ENCODE data around the gene SLC39A13.

The SLC39A13 gene

DNA sequence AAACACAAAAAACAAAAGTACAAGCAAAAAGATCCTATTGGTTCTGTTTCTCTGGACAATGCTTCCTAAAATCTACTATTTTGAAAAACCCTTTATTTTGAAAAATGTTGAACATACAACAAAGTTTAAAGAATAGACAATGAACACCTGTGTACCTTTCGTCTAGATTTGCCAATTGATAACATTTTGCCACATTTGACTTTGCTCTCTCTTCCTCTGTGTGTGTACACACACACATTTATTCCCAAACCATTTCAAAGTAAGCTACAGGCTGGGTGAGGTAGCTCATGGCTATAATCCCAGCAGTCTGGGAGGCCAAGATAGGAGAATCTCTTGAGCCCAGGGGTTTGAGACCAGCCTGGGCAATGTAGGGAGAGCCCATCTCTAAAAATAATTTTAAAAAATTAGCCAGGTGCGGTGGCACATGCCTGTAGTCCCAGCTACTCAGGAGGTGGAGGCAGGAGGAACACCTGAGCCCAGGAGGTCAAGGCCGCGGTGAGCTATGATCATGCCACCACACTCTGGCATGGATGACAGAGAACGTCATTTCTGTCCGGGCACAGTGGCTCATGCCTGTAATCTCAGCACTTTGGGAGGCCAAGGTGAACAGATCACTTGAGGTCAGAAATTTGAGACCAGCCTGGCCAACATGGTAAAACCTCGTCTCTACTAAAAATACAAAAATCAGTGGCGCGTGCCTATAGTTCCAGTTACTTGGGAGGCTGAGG, 23.1 kb downstream of the SLC39A13 start:
- no peak overlapping the region for H3K27ac ChIP-seq (ENCODE audit: low read length)

DNA sequence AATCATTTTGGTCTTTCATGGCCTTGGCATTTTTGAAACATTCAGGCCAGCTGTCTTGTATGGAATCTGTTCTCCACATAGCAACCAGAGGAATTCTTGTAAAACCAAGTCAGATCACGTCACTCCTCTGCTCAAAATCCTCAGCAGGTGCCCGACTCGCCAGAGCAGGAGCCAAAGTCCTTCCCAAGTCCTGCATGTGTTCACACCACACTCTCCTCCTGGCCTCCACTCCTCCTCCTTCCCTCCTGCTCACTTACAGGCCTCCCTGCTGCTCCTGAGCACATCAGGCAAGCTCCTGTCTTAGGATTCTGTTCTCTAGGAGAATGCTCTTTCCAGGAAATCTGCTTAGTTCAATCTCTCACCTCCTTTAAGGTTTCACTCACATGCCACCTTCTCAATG, 24.8 kb downstream of the SLC39A13 start:
- Histone ChIP-seq H3K27ac (ENCODE audit: low read length) (no peak overlapping the region), H3K4me1 (ENCODE audit: control insufficient read depth, insufficient read depth, low read length) (peaks cover 11% of the 10 kb centered on the region), H3K9ac (ENCODE audit: low read length in 2 of 2) (no peak overlapping the region), H3K4me3 (ENCODE audit: low read length in 2 of 2) (no peak overlapping the region), H3K36me3 (ENCODE audit: control insufficient read depth in 2 of 2, insufficient read depth in 2 of 2, low read length in 2 of 2) (no peaks in the 10 kb centered on the region), H3K27me3 (ENCODE audit: control insufficient read depth in 1 of 2, insufficient read depth in 2 of 2, low read length in 2 of 2) (no peaks in the 10 kb centered on the region), H3K9me3 (ENCODE audit: control insufficient read depth in 2 of 2, low read length in 2 of 2) (no peaks in the 10 kb centered on the region)

More for the DNA sequence above, 23.1 kb downstream of the SLC39A13 start:
- no peaks in the 10 kb centered on the region for H3K36me3 ChIP-seq (ENCODE audit: control insufficient read depth in 2 of 2, insufficient read depth in 2 of 2, low read length in 2 of 2)
- H3K9ac ChIP-seq (ENCODE audit: low read length in 2 of 2): no peak overlapping the region
- H3K4me1 ChIP-seq (ENCODE audit: control insufficient read depth, insufficient read depth, low read length): peaks cover 3% of the 10 kb centered on the region
- no peaks in the 10 kb centered on the region for H3K27me3 ChIP-seq (ENCODE audit: control insufficient read depth in 1 of 2, insufficient read depth in 2 of 2, low read length in 2 of 2)
- no peaks in the 10 kb centered on the region for H3K9me3 ChIP-seq (ENCODE audit: control insufficient read depth in 2 of 2, low read length in 2 of 2)
- H3K4me3 ChIP-seq (ENCODE audit: low read length in 2 of 2): no peak overlapping the region

DNA sequence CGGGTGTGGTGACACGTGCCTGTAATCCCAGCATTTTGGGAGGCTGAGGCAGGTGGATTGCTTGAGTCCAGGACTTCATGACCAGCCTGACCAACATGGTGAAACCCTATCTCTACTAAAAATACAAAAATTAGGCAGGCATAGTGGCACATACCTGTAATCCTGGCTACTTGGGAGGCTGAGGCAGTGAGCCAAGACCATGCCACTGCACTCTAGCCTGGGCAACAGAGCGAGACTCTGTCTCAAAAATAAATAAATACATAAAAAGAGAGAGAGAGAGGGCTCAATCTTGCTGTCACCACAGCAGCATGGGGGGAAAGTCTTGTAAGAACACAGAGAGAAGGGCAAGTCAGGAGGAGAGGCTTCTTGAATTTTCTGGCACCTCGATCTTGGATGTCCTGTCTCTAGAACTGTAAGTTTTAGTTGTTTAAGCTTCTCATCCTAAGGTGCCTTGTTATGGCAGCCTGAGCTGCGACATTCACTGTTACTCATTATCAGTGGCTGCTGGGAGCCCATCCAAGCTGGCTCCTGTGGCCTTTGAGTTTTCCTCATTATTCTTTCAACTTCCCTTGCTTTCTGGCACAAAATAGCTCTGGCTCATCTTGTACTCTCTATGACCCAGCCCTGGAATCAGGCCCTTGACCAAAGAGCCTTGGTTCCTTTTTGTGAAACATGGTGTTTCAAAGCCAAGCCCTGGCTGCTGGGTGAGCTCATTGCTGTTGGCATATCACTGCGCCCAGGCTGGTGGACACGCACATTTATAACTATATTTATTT, 25.8 kb downstream of the SLC39A13 start:
- Histone ChIP-seq H3K4me1 (ENCODE audit: control insufficient read depth, insufficient read depth, low read length) (peaks cover 12% of the 10 kb centered on the region), H3K27me3 (ENCODE audit: control insufficient read depth in 1 of 2, insufficient read depth in 2 of 2, low read length in 2 of 2) (no peaks in the 10 kb centered on the region), H3K4me3 (ENCODE audit: low read length in 2 of 2) (no peak overlapping the region), H3K27ac (ENCODE audit: low read length) (no peak overlapping the region), H3K36me3 (ENCODE audit: control insufficient read depth in 2 of 2, insufficient read depth in 2 of 2, low read length in 2 of 2) (no peaks in the 10 kb centered on the region), H3K9me3 (ENCODE audit: control insufficient read depth in 2 of 2, low read length in 2 of 2) (no peaks in the 10 kb centered on the region), H3K9ac (ENCODE audit: low read length in 2 of 2) (no peak overlapping the region)

DNA sequence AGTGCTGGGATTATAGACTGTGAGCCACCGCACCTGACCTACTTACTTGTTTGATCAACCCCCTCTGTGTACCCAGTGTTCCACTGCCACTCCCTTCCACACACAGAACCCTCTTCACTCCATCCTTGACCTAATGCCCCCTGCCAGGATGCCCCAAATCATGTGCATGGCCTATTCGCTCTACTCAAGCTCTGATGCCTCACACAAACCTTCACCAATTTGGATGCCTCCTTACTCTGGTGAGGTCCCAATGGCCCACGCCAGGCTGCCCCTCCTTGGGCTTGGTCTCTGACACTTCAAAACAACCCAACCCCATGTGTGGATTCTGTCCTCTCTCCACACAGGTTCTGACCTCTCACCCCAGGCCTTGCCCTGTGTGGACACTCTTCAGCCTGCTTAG, 27.3 kb downstream of the SLC39A13 start:
- H3K36me3 ChIP-seq (ENCODE audit: control insufficient read depth in 2 of 2, insufficient read depth in 2 of 2, low read length in 2 of 2): no peaks in the 10 kb centered on the region
- H3K9me3 ChIP-seq (ENCODE audit: control insufficient read depth in 2 of 2, low read length in 2 of 2): no peaks in the 10 kb centered on the region
- H3K4me1 ChIP-seq (ENCODE audit: control insufficient read depth, insufficient read depth, low read length): peaks cover 12% of the 10 kb centered on the region
- no peak overlapping the region for H3K4me3 ChIP-seq (ENCODE audit: low read length in 2 of 2)
- H3K9ac ChIP-seq (ENCODE audit: low read length in 2 of 2): no peak overlapping the region
- H3K27ac ChIP-seq (ENCODE audit: low read length): no peak overlapping the region
- H3K27me3 ChIP-seq (ENCODE audit: control insufficient read depth in 1 of 2, insufficient read depth in 2 of 2, low read length in 2 of 2): no peaks in the 10 kb centered on the region

DNA sequence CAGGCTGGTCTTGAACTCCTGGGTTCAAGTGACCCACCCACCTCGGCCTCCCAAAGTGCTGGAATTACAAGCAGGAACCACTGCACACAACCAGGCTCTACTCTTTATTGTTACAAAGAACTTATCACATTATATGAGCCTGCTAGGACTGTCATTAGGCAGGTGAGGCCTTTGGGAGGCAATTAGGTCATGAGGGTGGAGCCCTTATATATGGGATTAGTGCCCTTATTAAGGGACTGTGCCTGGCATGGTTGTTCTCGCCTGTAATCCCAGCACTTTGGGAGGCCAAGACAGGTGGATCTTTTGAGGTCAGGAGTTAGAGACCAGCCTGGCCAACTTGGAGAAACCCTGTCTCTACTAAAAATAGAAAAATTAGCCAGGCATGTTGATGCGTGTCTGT, 28.3 kb downstream of the SLC39A13 start:
- Histone ChIP-seq H3K4me3 (ENCODE audit: low read length in 2 of 2) (no peak overlapping the region), H3K27ac (ENCODE audit: low read length) (no peak overlapping the region), H3K27me3 (ENCODE audit: control insufficient read depth in 1 of 2, insufficient read depth in 2 of 2, low read length in 2 of 2) (no peaks in the 10 kb centered on the region), H3K36me3 (ENCODE audit: control insufficient read depth in 2 of 2, insufficient read depth in 2 of 2, low read length in 2 of 2) (no peaks in the 10 kb centered on the region), H3K9ac (ENCODE audit: low read length in 2 of 2) (no peak overlapping the region), H3K4me1 (ENCODE audit: control insufficient read depth, insufficient read depth, low read length) (peaks cover 12% of the 10 kb centered on the region), H3K9me3 (ENCODE audit: control insufficient read depth in 2 of 2, low read length in 2 of 2) (no peaks in the 10 kb centered on the region)

DNA sequence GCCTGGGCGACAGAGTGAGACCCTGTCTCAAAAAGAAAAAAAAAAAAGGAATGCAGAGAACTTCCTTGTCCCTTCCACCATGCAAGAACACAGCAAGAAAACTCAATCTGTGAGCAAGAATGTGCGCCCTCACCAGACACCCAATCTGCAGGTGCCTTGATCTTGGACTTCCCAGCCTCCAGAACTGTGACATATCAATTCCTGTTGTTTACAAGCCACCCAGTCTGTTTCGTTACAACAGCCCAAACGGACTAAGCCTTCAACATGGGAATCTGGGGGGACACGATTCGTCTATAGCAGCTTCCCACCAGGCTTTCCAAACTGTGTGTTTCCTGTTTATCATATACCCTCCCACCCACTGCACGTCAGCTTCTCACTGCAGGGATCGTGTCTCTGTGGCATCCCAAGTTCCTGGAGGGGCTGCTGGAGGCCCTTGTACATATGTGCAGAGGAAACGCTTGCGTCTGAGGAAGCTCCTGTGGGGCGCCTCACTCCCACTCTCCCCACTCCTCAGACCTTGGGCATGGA, 28.9 kb downstream of the SLC39A13 start:
- H3K27ac ChIP-seq (ENCODE audit: low read length): peak overlapping the region; percentile 53
- peak overlapping the region in 1 of 2 donors; percentile 21 for H3K9ac ChIP-seq (ENCODE audit: low read length in 2 of 2)
- H3K9me3 ChIP-seq (ENCODE audit: control insufficient read depth in 2 of 2, low read length in 2 of 2): no peaks in the 10 kb centered on the region
- H3K4me3 ChIP-seq (ENCODE audit: low read length in 2 of 2): no peak overlapping the region
- no peaks in the 10 kb centered on the region for H3K36me3 ChIP-seq (ENCODE audit: control insufficient read depth in 2 of 2, insufficient read depth in 2 of 2, low read length in 2 of 2)
- H3K4me1 ChIP-seq (ENCODE audit: control insufficient read depth, insufficient read depth, low read length): peaks cover 12% of the 10 kb centered on the region
- no peaks in the 10 kb centered on the region for H3K27me3 ChIP-seq (ENCODE audit: control insufficient read depth in 1 of 2, insufficient read depth in 2 of 2, low read length in 2 of 2)

DNA sequence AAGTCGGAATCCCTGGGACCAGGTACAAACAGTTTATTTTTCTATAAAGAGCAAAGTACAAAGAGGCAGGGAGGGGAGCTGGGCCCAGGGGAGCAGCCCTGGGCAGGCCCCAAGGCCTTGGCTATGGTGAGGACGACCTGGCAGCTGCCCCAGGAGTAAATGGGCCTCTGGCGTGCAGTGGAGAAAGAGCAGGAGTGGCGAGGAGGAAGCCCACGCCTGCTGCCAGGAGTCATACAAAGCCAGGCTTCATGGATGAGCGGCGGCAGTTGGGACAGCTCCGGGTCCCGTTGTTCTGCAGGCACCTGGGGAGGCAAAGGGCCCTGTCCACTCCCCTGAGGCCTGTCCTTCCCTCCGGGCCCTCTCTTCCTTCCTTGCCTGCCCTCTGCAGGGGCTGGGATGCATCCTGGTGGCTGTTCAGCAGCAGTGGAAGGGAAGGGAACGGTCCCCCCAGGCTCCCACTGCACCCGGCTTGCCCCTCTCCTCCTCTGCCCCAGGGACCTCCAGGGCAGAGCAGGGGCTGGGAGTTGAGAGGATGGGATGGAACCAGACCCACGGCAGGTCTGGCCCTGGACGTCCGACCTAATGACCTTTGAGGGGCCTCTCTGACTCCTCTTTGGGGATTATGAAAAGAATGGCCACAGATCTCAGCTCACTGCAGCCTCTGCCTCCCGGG, 29.5 kb downstream of the SLC39A13 start:
- Histone ChIP-seq H3K36me3 (ENCODE audit: control insufficient read depth in 2 of 2, insufficient read depth in 2 of 2, low read length in 2 of 2) (no peaks in the 10 kb centered on the region), H3K4me1 (ENCODE audit: control insufficient read depth, insufficient read depth, low read length) (peaks cover 12% of the 10 kb centered on the region), H3K9me3 (ENCODE audit: control insufficient read depth in 2 of 2, low read length in 2 of 2) (no peaks in the 10 kb centered on the region), H3K27me3 (ENCODE audit: control insufficient read depth in 1 of 2, insufficient read depth in 2 of 2, low read length in 2 of 2) (no peaks in the 10 kb centered on the region), H3K27ac (ENCODE audit: low read length) (peak overlapping the region; percentile 53), H3K4me3 (ENCODE audit: low read length in 2 of 2) (no peak overlapping the region), H3K9ac (ENCODE audit: low read length in 2 of 2) (peak overlapping the region in 1 of 2 donors; percentile 21)

DNA sequence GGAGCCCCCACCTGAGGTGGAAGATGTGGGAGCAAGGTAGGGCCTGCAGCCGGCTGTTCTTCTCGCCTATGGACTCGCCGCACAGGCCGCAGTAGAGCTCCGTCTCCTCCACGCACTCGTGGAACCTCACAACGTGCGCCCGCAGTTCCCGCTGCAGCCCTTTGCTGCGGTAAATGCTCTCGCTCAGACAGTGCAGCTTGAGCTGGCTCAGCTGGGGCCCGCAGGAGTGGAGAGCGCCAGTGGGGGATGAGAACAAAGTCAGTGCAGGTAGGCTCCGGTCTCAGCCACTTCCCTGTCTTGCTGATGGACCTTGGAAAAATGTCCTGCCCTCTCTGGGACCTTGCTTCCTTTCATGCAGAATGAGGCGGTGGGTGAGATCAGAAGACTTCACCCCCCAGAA, 30.3 kb downstream of the SLC39A13 start:
- H3K9ac ChIP-seq (ENCODE audit: low read length in 2 of 2): no peak overlapping the region
- H3K27me3 ChIP-seq (ENCODE audit: control insufficient read depth in 1 of 2, insufficient read depth in 2 of 2, low read length in 2 of 2): no peaks in the 10 kb centered on the region
- no peak overlapping the region for H3K4me3 ChIP-seq (ENCODE audit: low read length in 2 of 2)
- no peaks in the 10 kb centered on the region for H3K9me3 ChIP-seq (ENCODE audit: control insufficient read depth in 2 of 2, low read length in 2 of 2)
- H3K4me1 ChIP-seq (ENCODE audit: control insufficient read depth, insufficient read depth, low read length): peaks cover 12% of the 10 kb centered on the region
- H3K36me3 ChIP-seq (ENCODE audit: control insufficient read depth in 2 of 2, insufficient read depth in 2 of 2, low read length in 2 of 2): no peaks in the 10 kb centered on the region
- H3K27ac ChIP-seq (ENCODE audit: low read length): no peak overlapping the region

DNA sequence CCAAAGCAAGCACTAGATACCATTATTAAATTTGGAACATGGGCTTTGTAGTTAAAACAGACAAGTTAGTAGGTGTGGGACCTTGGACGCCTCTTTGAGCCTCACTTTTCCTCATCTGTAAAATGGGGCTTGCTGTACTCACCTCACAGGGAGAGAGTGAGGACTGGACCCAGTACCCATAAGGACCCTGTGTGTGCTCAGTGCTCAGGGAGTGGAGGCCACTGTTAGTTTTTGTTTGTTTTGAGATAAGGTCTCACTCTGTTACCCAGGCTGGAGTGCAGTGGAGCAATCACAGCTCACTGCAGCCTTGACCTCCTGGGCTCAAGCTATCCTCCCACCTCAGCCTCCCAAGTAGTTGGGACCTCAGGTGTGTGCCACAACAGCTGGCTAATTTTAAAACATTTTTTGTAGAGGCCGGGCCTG, 31.7 kb downstream of the SLC39A13 start:
- Histone ChIP-seq H3K9me3 (ENCODE audit: control insufficient read depth in 2 of 2, low read length in 2 of 2) (no peaks in the 10 kb centered on the region), H3K4me3 (ENCODE audit: low read length in 2 of 2) (no peak overlapping the region), H3K27ac (ENCODE audit: low read length) (no peak overlapping the region), H3K36me3 (ENCODE audit: control insufficient read depth in 2 of 2, insufficient read depth in 2 of 2, low read length in 2 of 2) (no peaks in the 10 kb centered on the region), H3K27me3 (ENCODE audit: control insufficient read depth in 1 of 2, insufficient read depth in 2 of 2, low read length in 2 of 2) (no peaks in the 10 kb centered on the region), H3K9ac (ENCODE audit: low read length in 2 of 2) (no peak overlapping the region), H3K4me1 (ENCODE audit: control insufficient read depth, insufficient read depth, low read length) (peaks cover 8% of the 10 kb centered on the region)

DNA sequence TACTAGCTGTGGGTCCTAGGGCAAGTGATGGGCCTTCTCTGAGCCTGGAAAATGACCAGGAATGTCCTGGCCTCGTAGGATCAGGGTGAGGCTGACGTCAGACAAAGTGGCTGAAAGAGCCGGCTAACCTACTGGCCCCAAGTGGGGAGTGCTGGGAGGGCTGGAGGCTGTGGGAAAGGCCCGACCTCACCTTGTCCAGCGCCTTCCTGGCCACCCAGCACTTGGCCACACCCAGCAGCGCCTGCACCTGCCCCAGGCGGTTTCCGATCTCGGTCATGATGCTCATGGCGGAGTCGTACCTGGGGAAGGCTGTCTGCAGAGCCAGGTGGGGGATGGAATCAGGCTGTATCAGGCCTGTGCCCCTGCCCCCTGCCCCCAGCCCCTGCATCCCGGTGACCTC, 33.0 kb downstream of the SLC39A13 start:
- no peak overlapping the region for H3K27ac ChIP-seq (ENCODE audit: low read length)

More for the DNA sequence above, 33.0 kb downstream of the SLC39A13 start:
- Histone ChIP-seq H3K4me3 (ENCODE audit: low read length in 2 of 2) (no peak overlapping the region), H3K9me3 (ENCODE audit: control insufficient read depth in 2 of 2, low read length in 2 of 2) (no peaks in the 10 kb centered on the region), H3K27me3 (ENCODE audit: control insufficient read depth in 1 of 2, insufficient read depth in 2 of 2, low read length in 2 of 2) (no peaks in the 10 kb centered on the region), H3K4me1 (ENCODE audit: control insufficient read depth, insufficient read depth, low read length) (peaks cover 8% of the 10 kb centered on the region), H3K36me3 (ENCODE audit: control insufficient read depth in 2 of 2, insufficient read depth in 2 of 2, low read length in 2 of 2) (no peaks in the 10 kb centered on the region), H3K9ac (ENCODE audit: low read length in 2 of 2) (no peak overlapping the region)
